GM23248 (cell line): ENCODE measurements around the gene PPP3R2. TPM values are rescaled to one million over a fixed set of nuclear protein-coding genes. Genes with fewer than 3 reads are reported as not detected.

ENCODE experiments used
- DNase-seq: peaks from one replicate; pipeline ENCODE4 v3.0.0-alpha.2; 2015
- H2AFZ ChIP-seq: fragments of 200-600 bp; sonication (generic); 2 replicates; pipeline ENCODE4 v1.6.1; 2016; ENCODE audit warnings: antibody characterized with exemption
- H3F3A ChIP-seq: fragments of 200-600 bp; sonication (generic); 2 replicates; pipeline ENCODE4 v1.6.1; 2016; ENCODE audit warnings: mild to moderate bottlenecking, antibody characterized with exemption, mixed run types; ENCODE audit not compliant: insufficient read depth
- H3K27ac ChIP-seq: fragments of 200-600 bp; sonication (generic); 2 replicates; pipeline ENCODE4 v1.5.1; 2016; ENCODE audit warnings: mild to moderate bottlenecking
- H3K27me3 ChIP-seq: fragments of 200-600 bp; sonication (generic); replicated peaks from 2 replicates; pipeline ENCODE4 v1.6.1; 2016; ENCODE audit warnings: mild to moderate bottlenecking; ENCODE audit not compliant: insufficient read depth
- H3K36me3 ChIP-seq: fragments of 200-600 bp; sonication (generic); 2 replicates; pipeline ENCODE4 v1.6.1; 2016; ENCODE audit warnings: low read depth, mild to moderate bottlenecking
- H3K4me1 ChIP-seq: fragments of 200-600 bp; sonication (generic); 2 replicates; pipeline ENCODE4 v1.6.1; 2016; ENCODE audit warnings: mild to moderate bottlenecking; ENCODE audit not compliant: insufficient read depth
- H3K4me2 ChIP-seq: fragments of 200-600 bp; sonication (generic); one replicate; pipeline ENCODE4 v1.6.1; 2016; ENCODE audit warnings: mild to moderate bottlenecking; ENCODE audit not compliant: unreplicated experiment
- H3K4me3 ChIP-seq: fragments of 200-600 bp; sonication (generic); 2 replicates; pipeline ENCODE4 v1.5.1; 2016; ENCODE audit warnings: mild to moderate bottlenecking
- H3K79me2 ChIP-seq: fragments of 200-600 bp; sonication (generic); 2 replicates; pipeline ENCODE4 v1.6.1; 2016; ENCODE audit warnings: mild to moderate bottlenecking; ENCODE audit not compliant: insufficient read depth
- H3K9ac ChIP-seq: fragments of 200-600 bp; sonication (generic); 2 replicates; pipeline ENCODE4 v1.6.1; 2016; ENCODE audit warnings: mild to moderate bottlenecking
- H3K9me2 ChIP-seq: fragments of 200-600 bp; sonication (generic); 2 replicates; pipeline ENCODE4 v1.6.1; 2016; ENCODE audit warnings: mixed run types, mild to moderate bottlenecking, moderate library complexity; ENCODE audit not compliant: insufficient read depth
- H3K9me3 ChIP-seq: fragments of 200-600 bp; sonication (generic); one replicate; pipeline ENCODE4 v1.6.1; 2017; ENCODE audit warnings: low read depth
- H4K20me1 ChIP-seq: fragments of 200-600 bp; sonication (generic); 2 replicates; pipeline ENCODE4 v1.6.0; 2016; ENCODE audit not compliant: insufficient read depth
- EZH2 ChIP-seq: fragments of 200-600 bp; sonication (generic); IDR thresholded peaks from 2 replicates; pipeline ENCODE4 v1.6.1; 2018; ENCODE audit warnings: antibody characterized with exemption, mild to moderate bottlenecking; ENCODE audit not compliant: insufficient read depth, poor library complexity, severe bottlenecking
- EZH2phosphoT487 ChIP-seq: fragments of 200-600 bp; sonication (generic); IDR thresholded peaks from 2 replicates; pipeline ENCODE4 v1.6.1; 2018; ENCODE audit warnings: antibody characterized with exemption, moderate library complexity, mild to moderate bottlenecking, low read depth; ENCODE audit not compliant: insufficient read depth
- WGBS, 2 experiments: methylation state at CpG; one replicate each; pipeline ENCODE4 v1.1.6; 2015 to 2017; ENCODE audit warnings: low lambda C conversion rate in 2 of 2, low coverage in 1 of 2; ENCODE audit errors: missing lambda C conversion rate in 2 of 2; 5-methylcytosine and 5-hydroxymethylcytosine counted together
- in situ Hi-C: fragments of 300-500 bp; cut with MboI; formaldehyde crosslinking; loops from 2 replicates; pipeline ENCODE4 v1.15.0; 2020
- polyA plus RNA-seq: library from polyadenylated mRNA; unstranded; fragments of >200 nt; fragmentation: Nextera tagmentation; extraction: Ambion mirVana; gene quantifications from 2 replicates; pipeline ENCODE4 v1.2.1, GENCODE V29; 2016
- total RNA-seq: library from RNA; depleted of rRNA; stranded (reverse); fragments of >200 nt; shearing (Covaris generic); gene quantifications from 2 replicates; pipeline ENCODE4 v1.2.3, GENCODE V29; 2014

PPP3R2 gene
- total and polyA plus RNA-seq, 2 experiments from 2014 or later = not detected

DNA sequence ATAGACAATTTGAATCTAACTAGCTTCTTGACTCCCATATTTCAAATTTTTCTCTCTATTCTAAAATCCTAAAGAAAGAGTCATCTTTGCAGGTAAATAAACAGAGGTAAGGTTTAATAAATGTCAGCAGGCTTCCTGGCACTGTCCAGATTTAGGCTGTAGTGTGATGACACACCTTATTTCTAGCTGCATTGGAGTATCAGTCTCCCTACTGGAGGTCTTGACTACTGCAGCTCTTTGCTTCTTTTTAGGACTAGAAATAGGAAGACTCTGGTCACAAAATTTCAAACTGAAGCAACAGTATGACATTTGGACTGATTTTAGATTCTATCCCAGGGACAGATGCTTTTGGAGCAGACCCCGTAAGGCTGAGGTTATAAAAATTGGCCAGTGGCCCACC, 40.7 kb upstream of the PPP3R2 start:
- no peaks in the 10 kb centered on the region for H3K27me3 ChIP-seq
- no peaks in the 10 kb centered on the region for H3K9me3 ChIP-seq
- no peak overlapping the region for H3K4me3 ChIP-seq
- TF ChIP-seq EZH2 (no peak), EZH2phosphoT487 (no peak)
- H3K4me2 ChIP-seq = no peak overlapping the region
- H4K20me1 ChIP-seq = no peaks in the 10 kb centered on the region
- H2AFZ ChIP-seq = no peak overlapping the region
- no peak overlapping the region for H3K9ac ChIP-seq
- no peaks in the 10 kb centered on the region for H3K4me1 ChIP-seq
- H3F3A ChIP-seq = no peaks in the 10 kb centered on the region
- WGBS, 2 experiments = 54 to 70% methylated on average over 1 of the region's 1 CpG
- no peaks in the 10 kb centered on the region for H3K79me2 ChIP-seq
- in situ Hi-C loops = no loop called here
- no peak overlapping the region for H3K27ac ChIP-seq
- H3K9me2 ChIP-seq = no peaks in the 10 kb centered on the region; the same call in 1 of the 2 replicates
- H3K36me3 ChIP-seq = no peaks in the 10 kb centered on the region
- DNase-seq = no peak

DNA sequence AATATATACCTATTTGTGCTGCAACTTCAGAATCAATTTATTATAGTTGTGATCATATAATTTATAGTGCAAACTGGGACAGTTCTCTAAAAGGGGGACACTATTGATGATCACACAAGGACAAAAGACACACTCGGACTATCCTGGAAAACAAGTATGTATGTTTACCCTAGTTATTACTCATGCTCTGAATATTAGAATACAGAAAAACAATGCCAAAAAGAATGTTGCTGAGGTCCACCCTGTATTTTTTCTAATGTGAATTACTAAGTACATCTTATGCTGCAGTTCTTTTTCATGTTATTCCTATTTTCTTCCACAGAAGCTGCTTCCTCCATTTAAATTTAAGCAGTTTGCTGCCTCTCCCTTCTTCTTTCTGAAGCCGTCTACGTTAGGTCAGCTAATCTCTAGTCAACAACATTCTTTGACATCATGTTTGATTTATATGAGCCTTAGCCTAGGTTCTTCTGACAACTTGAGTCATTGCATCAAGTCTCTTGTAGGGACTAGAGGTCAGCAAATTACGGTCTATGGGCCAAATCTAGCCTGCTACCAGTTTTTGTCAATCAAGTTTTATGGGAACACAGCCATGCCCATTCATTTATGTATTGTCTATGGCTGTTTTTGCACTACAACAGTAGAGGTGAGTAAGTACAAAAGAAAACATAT, 40.1 kb upstream of the PPP3R2 start:
- no peak overlapping the region for H3K9ac ChIP-seq
- DNase-seq = no peak
- no peaks in the 10 kb centered on the region for H3K36me3 ChIP-seq
- WGBS, 2 experiments = 58 to 65% methylated on average over 4 of the region's 4 CpGs
- TF ChIP-seq EZH2 = no peak
- TF ChIP-seq EZH2phosphoT487 = no peak
- H3K9me3 ChIP-seq = no peaks in the 10 kb centered on the region
- no peaks in the 10 kb centered on the region for H3K79me2 ChIP-seq
- no peak overlapping the region for H3K4me3 ChIP-seq
- no peaks in the 10 kb centered on the region for H4K20me1 ChIP-seq
- H3F3A ChIP-seq = no peaks in the 10 kb centered on the region
- no peaks in the 10 kb centered on the region for H3K27me3 ChIP-seq
- in situ Hi-C loops = no loop called here
- H2AFZ ChIP-seq = no peak overlapping the region
- no peak overlapping the region for H3K27ac ChIP-seq
- no peaks in the 10 kb centered on the region for H3K4me1 ChIP-seq
- H3K4me2 ChIP-seq = no peak overlapping the region
- H3K9me2 ChIP-seq = no peaks in the 10 kb centered on the region; the same call in 1 of the 2 replicates

GRCh38 chr9:101632611-101633010, 37.8 kb upstream of the PPP3R2 start:
- Histone ChIP-seq H3K9ac (no peak overlapping the region), H3K27me3 (no peaks in the 10 kb centered on the region), H2AFZ (no peak overlapping the region), H3K4me2 (no peak overlapping the region), H3K4me1 (no peaks in the 10 kb centered on the region), H3F3A (no peaks in the 10 kb centered on the region), H3K36me3 (no peaks in the 10 kb centered on the region), H4K20me1 (no peaks in the 10 kb centered on the region), H3K4me3 (no peak overlapping the region), H3K27ac (no peak overlapping the region), H3K79me2 (no peaks in the 10 kb centered on the region), H3K9me3 (no peaks in the 10 kb centered on the region), H3K9me2 (no peaks in the 10 kb centered on the region; the same call in 1 of the 2 replicates)
- no peak for TF ChIP-seq EZH2
- no peak for TF ChIP-seq EZH2phosphoT487
- 47 to 50% methylated on average over 1 of the region's 1 CpG for WGBS, 2 experiments
- in situ Hi-C loops = no loop called here
- no peak for DNase-seq

GRCh38 chr9:101631892-101632291, 37.1 kb upstream of the PPP3R2 start:
- H3K36me3 ChIP-seq = no peaks in the 10 kb centered on the region
- no peaks in the 10 kb centered on the region for H3K9me3 ChIP-seq
- in situ Hi-C loops = no loop called here
- DNase-seq = no peak
- H2AFZ ChIP-seq = no peak overlapping the region
- no peaks in the 10 kb centered on the region for H4K20me1 ChIP-seq
- no peak overlapping the region for H3K4me3 ChIP-seq
- H3K4me2 ChIP-seq = no peak overlapping the region
- H3K79me2 ChIP-seq = no peaks in the 10 kb centered on the region
- TF ChIP-seq EZH2 (no peak), EZH2phosphoT487 (no peak)
- H3K9ac ChIP-seq = no peak overlapping the region
- H3K27ac ChIP-seq = no peak overlapping the region
- H3K4me1 ChIP-seq = no peaks in the 10 kb centered on the region
- WGBS, 2 experiments = 2 to 15% methylated on average over 2 of the region's 2 CpGs
- H3F3A ChIP-seq = no peaks in the 10 kb centered on the region
- no peaks in the 10 kb centered on the region; the same call in 1 of the 2 replicates for H3K9me2 ChIP-seq
- H3K27me3 ChIP-seq = no peaks in the 10 kb centered on the region
